Dedifferentiated amniotic fluid mesenchymal stem cell (primary cell): Measurements from ENCODE around the gene ST7.
"Not testable (repeated sequence)": the region's sequence is repeated elsewhere in the genome, so short reads cannot be mapped to it uniquely, and the experiment has no call there.

Experiments used
- DNase-seq: peaks from one replicate; pipeline ENCODE4 v3.0.0-alpha.2; 2016; ENCODE audit errors: extremely low spot score

Gene ST7

DNA sequence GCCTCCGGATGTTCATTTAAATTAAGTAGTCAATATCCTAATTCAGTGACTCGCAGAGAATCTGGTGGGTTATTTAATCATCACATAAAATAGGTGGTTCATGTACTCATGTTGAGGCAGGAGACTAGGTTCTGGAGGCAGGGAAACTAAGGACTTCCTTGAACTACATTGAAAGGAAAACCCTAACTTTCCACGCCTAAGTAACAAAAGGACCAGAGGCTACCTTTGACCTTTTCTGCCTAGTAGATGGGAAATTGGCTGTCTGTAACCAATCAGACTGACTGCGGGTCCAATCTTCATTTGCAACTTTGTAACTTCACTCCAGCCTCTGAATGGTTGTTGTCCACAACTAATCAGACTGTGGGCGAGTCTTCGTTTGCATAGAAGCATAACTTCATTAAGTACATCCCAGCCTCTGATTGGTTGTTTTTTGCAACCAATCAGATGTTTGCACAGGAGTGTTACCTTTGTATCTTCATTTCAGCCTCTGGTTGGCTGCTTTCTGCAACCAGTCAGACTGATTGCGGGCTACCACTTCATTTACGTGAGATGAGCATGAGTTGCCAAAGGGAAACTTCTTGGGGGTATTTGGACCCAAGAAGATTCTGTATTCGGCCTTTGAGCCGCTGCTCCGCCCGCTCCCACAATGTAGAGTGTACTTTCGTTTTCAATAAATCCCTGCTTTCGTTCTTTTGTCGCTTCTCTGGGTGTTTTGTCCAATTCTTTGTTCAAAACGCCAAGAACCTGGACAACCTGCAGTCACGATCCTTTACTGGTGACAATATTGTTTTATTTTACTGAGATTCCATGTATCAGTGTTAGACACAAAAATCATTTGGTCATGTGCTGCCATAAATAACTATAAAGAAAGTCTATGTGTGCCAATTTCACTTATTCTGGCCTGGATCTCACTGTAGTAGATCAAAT, 1.7 kb upstream of the ST7 start:
- no peak for DNase-seq

DNA sequence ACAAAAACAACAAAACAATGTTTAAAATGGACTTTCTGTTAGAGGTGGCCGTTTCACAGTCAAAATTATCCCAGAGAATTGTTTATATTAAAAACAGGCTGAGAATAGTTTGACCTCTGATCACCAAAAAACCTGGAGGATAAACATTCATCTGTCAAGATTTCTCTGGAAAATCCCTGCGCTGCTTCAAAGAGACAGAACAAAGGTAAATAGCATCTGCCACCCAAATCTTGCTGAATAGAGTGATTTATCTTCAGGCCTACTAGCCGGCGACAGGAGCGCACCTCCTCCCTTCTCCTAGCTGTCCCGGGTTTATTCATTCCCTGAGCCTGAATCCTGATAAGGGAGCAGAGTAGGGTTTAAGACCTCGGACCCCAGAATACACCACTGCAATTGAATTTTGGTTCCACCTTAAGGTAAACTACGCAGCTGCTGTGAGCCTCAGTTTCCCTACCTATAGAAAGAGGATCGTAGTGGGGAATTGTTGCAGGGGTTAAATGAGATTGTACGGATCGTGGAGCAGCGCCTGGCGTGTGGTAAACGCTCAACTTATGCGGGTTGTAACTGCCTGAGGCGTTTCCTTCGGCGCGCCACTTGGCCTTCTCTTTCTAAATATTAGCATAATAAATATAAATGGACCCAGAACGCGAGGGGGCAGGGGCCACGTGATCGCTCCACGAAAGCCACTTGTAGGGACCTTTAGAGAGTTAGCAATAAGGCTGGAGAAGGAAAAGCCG, 498 bp upstream of the ST7 start:
- peak; percentile 39 for DNase-seq

DNA sequence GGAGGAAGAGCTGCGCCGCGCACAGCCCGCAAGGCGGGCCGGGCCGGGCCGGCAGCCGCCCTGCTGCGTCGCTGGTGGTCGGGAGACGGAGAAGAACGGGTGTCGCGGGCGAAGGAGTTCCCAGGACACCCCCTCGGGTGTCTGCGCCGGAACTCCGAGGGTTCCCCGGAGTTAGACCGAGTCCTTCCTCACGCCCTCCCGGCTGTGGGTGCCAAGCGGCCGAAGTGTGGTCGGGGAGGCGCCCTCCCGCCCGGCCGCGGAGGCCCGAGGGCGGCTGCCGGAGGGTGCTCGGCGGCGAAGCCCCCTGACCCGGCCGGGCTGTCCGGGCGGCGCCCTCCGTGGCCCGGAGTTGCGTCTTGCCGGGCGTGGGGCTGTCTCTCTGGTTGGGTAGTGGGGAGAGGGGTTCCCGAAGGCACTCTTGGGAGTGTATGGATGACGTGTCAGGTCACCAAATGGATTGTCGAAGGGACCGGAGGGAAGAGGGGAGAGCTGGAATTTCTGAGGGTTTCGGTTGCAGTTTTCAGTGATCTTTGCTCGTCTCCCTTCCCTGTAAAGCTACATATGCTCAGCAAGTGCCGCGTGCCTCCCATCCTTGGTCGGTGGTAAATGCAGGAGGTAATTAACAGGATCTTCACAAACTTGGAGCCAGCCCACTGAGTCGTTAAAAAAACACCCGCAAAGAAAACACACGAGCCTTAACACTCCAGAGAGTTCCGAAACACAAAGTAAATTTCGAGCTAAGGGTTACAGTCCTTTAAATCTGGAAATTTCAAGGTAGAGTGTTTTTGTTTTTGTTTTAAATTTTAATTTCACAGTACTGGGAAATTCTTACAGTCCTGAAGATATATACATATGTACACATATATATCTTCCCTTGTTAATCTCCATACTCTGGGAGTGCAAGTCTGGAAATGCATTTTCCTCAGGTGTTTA, 871 bp downstream of the ST7 start:
- DNase-seq: peak; percentile 74

DNA sequence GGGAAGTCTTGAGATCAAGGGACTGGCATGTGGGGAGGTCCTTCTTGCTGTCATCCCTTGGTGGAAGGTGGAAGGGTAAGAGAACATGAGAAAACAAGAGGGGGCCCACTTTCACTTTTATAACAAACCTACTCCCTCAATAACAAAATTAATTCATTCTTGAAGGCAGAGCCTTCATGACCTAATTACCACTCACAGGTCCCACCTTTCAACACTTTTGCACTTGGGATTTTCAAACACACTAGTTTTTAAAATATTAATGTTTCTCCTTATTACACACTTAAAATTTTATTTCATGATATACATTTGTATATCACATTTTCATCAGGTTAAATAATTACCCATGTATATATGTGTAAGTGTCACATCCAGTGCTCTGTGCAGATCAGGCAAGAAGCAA, 2.0 kb downstream of the ST7 start:
- DNase-seq: no peak

DNA sequence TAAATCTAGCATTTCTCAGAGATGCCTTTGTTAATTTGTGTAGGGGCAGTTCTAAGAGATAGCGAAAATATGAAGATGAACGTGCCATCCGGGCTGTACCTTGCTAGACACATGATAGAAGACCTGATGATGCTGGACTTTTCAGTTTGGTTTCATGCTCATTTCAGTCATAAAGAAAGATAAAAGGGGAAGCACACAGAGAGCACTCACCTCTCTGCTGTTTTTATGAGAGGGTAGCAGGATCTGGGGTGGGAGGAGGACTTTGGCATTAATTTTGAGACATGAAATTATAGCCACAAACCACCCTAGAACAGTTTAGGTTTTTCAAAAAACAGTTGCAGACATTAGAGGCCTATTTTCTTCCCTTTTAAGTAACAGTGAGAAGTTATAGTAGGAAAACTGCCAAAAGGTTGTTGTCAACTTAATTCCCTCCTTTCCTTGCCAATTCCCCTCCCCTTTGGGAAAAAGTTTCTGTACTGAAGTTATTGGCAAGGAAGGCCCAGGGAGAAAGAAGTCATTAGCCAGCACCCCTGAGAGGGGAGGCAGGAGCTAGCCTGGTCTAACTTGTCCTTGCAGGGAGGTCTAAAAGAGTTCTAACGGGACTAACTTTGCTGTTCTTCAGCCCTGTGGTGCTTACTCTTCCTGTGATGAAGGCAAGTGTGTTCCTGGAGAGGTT, 2.6 kb downstream of the ST7 start:
- no peak for DNase-seq

DNA sequence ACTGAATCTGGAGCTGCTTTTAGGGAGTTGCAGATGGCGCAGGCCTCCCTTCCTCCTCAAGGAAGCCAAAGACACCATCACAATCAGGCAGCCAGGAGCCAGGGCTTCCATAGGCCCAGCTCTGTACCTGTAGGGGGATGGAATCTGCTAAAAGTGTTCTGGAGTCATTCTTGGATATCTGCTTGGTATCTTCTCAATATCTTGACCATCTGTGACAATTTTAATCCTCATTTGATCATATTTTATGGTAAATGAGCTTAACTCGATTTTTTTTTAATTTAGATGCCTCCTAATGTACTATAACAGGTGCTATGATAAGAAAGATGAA, 3.1 kb downstream of the ST7 start:
- no peak for DNase-seq

DNA sequence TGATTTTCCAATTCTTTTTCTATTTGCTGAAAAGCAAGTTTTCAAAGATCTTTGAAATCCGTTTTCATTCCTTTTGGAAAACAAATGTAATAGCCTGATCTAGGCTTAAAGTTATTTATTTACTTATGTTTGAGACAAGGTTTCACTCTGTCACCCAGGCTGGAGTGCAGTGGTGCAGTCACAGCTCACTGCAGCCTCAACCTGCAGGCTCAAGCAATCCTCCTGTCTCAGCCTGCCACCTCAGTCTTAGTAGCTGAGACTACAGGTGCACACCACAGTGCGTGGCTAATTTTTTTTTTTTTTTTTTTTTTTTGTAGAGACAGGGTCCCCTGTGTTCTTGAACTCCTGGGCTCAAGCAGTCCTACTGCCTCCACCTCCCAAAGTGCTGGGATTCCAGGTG, 4.6 kb downstream of the ST7 start:
- no peak for DNase-seq

DNA sequence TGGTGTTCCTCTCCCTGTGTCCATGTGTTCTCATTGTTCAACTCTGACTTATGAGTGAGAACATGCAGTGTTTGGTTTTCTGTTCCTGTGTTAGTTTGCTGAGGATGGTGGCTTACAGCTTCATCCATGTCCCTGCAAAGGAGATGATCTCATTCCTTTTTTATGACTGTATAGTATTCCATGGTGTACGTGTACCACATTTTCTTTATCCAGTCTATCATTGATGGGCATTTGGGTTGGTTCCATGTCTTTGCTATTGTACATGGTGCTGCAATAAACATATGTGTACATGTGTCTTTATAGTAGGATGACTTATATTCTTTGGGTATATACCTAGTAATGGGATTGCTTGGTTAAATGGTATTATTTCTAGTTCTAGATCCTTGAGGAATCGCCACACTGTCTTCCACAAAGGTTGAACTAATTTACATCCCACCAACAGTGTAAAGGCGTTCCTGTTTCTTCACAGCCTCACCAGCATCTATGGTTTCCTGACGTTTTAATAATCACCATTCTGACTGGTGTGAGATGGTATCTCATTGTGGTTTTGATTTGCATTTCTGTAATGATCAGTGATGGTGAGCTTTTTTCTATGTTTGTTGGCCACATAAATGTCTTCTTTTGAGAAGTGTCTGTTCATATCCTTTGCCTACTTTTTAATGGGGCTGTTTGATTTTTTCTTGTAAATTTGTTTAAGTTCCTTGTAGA, 8.8 kb downstream of the ST7 start:
- DNase-seq: not testable (repeated sequence)

DNA sequence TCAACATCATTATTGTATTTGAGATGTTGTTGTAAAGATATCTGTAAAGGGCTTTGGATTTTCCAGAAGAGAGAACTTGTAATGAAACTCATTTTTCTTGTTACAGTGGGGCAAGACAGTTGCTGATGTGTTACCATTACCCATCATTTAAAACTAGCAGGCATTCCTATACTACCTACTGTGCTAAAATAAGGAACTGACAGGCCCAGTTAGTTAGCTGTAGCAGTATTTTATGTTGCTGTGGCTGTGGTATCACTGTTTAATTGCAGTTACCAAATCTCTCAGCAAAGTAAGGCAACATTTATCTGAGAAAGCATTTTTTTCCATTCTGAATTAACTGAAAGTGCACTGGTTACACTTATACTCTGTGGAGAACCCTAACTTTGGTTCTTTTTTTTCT, 9.9 kb downstream of the ST7 start:
- DNase-seq: no peak

DNA sequence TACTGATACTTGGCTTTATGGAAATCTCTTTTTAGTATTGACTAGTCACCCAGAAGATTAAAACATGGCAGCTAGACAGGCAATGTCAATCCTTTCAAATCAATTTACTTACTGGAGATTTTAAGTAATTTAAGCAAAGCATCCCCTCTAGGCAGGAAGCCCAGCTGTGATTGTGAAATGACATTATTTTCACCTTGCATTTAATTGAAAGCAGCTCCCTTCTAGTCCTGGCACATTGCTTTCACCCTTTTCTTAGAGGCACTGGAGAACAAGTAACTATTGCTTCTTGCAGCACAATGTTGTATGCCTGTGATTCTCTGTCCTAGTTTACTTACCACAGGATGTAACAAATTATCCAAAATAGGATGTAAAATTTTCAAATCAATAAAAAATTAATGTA, 13.3 kb downstream of the ST7 start:
- DNase-seq: no peak

DNA sequence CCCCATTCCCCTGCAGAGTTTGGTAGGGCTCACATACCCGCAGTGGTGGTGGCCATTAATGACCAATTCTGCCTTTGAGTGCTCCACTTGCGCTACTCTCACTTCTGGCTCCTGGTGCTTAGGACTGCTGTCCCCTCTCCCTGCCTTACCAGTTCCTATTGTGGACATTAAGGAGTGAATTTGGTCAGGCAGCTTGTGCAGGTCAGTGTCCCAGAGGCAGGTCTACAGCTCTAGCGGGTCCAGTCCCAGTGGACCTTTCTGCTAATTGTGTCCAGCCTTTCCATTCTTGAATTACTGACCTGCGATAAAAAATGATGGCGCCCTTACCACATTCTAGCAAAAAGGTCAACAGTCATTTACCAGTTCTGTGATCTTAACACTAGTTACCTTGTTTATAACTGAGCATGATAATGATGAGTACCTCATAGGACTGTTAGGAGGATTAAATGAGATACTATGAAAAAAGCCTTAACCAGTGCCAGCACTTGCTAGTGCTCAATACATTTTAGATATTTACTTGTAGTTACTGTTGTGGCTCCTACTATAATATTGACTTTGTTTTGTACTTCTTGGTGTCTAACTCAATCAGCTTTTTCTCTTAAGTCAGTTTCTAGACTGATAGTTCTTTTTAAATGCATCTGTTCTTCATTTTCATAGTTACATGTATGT, 14.1 kb downstream of the ST7 start:
- no peak for DNase-seq

DNA sequence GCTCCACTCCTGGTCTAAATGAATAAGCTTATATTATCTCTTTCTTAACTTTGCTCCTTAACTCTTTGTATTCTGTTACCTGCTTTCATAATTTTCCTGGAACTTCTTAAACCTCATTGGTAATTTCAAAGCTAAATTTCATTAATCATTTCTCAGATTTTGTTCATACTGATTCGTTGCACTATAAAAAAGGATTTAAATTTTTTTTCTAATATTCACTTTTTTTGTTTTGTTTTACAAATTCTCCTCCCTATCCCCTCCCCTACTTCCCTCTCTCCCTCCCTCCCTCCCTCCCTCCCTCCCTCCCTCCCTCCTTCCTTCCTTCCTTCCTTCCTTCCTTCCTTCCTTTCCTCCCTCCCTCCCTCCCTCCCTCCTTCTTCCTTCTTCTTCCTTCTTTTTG, 14.7 kb downstream of the ST7 start:
- DNase-seq: no peak

DNA sequence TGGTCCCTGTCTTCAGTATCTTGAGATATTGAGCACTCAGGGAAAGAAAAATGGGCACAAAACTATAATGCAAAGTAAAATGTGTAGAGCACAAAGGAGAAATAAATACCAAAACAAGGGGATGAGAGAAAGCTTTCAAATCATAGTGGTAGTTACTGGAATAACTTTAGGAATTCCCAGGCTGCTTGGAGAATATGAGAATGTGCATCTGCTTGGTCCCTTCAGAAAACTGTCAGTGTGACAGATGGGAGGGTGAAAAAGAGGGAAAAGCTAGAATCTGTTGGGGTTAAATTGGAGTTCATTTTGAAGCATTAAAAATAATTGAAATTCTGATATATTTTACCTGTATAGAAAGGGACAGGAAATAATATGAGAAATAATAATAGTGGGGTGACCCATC, 15.3 kb downstream of the ST7 start:
- no peak for DNase-seq

DNA sequence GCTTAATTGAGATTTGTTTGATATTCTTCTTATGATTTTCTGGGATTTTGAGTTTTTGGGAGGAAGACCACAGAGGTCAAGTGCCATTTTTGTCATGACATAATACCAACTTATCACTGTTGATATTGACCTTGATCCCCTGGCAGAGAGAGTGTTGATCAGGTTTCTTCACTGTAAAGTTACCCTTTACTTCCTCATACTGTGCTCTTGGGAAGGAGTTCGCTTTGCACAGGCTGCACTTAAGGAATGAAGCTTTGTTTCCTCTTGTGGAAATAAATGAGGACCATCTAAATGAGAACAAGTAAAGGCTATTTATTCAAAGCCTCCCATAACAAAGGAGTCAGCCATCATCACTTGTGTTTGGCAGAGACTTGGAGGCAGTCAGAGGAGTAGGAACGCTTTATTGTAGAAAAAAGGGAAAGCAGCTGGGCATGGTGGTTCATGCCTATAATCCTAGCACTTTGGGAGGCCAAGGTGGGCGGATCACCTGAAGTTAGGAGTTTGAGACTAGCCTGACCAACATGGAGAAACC, 16.1 kb downstream of the ST7 start:
- no peak for DNase-seq

DNA sequence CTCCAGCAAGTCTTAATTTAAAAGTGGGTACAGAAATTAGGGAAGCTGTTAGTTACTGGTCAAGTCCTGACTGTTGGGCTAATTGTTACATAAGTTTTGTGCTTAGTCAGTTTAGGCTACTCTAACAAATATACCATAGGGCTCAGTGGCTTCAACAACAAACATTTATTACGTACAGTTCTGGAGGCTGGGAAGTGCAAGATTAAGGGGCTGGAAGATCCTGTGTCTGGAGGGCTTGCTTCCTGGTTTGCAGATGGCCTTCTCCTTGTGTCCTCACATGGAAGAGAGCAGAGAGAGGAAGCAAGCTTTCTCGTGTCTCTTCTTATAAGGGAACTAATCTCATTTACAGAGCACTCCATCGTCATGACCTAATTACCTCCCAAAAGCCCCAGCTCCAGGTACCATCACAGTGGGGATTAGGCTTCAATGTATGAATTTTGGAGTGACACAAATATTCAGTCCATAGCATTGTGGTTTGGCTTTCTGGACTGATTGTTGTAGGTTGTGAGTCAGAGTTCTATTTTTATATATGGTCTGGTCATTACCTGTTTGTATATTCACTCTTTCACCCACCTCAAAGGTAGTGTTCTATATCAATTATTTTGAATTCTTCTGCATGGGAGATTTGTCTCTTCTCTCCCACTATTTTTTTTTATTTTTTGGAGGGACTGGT, 17.1 kb downstream of the ST7 start:
- DNase-seq: no peak

DNA sequence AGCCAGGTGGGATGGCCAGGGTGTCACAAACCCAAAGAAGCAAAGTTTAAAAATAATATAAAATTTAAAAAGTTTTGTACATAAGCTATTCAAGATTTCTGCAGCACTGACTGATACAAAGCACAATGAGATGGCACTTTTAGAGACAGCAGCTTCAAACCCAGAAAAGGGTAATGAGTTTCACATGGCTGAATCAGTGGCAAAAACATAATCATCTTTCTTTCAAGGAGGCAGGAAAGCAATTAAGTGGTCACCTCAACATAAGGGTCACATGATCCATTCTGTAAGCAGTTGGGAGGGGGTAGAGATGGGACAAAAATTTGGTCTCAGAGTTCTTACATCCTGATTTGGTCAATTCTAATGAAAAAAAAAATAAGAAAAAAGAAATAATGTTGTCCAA, 17.9 kb downstream of the ST7 start:
- DNase-seq: not testable (repeated sequence)

DNA sequence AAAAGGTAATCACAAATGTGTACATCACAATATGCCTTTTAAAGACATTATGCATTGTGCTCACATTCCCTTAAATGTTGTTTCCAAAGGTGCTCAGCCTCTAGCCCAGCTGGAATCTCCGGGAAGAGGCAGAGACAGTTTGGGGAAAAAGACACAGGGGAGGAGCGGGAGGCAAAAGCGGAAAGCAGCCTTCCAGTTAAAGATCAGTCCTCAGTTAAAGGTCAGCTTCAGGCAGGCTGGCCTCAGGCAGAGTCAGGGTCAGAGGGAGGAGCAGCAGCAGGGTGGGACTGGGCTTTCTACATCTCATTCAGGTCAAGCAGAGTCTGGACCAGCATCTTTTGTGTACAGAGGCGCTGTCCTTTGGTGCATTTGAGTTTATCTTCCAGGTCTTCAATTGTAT, 18.6 kb downstream of the ST7 start:
- DNase-seq: no peak

DNA sequence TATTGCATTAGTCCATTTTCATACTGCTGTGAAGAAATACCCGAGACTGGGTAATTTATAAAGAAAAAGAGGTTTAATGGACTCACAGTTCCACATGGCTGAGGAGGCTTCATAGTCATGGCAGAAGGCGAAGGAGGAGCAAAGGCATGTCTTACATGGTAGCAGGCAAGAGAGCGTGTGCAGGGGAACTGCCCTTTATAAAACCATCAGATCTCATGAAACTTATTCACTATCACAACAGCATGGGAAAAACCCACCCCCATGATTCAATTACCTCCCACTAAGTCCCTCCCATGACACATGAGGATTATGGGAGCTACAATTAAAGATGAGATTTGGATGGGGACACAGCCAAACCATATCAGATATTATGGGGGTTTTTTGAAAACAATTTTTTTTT, 21.7 kb downstream of the ST7 start:
- DNase-seq: not testable (repeated sequence)

DNA sequence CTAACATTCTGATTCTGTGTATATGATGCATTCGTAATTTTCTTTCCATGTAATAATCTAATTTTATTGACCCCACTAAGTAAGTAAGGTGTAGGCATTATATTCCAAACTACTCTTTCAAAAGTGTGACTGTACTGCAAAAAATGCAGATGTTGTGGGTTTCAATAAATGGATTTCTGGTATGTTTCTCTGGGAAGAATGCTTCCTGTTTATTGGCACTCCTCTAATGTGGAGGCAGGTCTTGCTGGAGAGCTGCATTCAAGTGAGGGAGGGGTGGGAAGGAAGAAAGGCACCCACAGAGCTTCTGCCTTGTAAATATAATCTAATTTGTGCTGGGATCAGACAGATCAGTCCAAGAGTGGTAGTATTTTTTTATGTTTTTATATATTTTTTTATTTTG, 23.9 kb downstream of the ST7 start:
- no peak for DNase-seq

DNA sequence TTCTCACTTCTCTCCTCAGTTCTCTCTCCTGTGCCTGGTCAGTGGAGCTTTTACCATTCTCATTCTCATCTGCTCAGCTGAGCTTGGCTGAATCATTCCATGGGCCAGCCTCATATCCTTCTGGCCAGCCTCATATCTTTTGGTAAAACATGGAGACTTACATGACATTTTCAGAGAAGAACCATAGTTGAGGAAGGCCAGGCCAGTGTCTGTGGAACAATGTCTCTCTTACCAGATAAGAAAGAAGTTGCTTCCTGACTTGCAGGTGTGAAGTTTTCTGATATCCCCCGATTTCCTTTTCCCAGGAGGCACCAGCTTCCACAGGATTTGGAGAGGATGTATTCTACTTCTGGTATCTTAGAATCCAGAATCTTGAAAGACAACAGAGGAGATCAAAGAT, 24.7 kb downstream of the ST7 start:
- no peak for DNase-seq
